HEK293 (cell line): ENCODE results near the gene DLG2.
"Not testable (repeated sequence)": the region's sequence is repeated elsewhere in the genome, so short reads cannot be mapped to it uniquely, and the experiment has no call there.

Source experiments
- CTCF ChIA-PET: fragments of 350-600 bp; formaldehyde crosslinking; extraction: SDS; loops from one replicate; lab custom pipeline; 2021; ENCODE audit warnings: antibody characterized with exemption; lab: Yijun Ruan, JAX
- POLR2A ChIA-PET: fragments of 300-600 bp; formaldehyde crosslinking; extraction: SDS; loops from one replicate; lab custom pipeline; 2020; ENCODE audit warnings: antibody characterized with exemption, inconsistent platforms; lab: Yijun Ruan, JAX
- H3K27ac ChIP-seq: fragments of 200-500 bp; sonication (Bioruptor generic); 2 replicates; pipeline ENCODE4 v1.5.1; 2014; ENCODE audit warnings: low read depth, low read length, control low read depth, inconsistent platforms; ENCODE audit errors: extremely low read depth
- H3K36me3 ChIP-seq, 2 experiments: fragments of 200-500 bp in 1 of 2; sonication (Bioruptor generic) in 1 of 2; 1 replicate in 1 of 2; 2 replicates in 1 of 2; pipeline ENCODE4 v1.5.1; 2014 to 2017; ENCODE audit warnings: inconsistent platforms in 2 of 2, low read length in 2 of 2; ENCODE audit not compliant: control insufficient read depth in 2 of 2, insufficient read depth in 1 of 2
- H3K4me1 ChIP-seq: fragments of 200-500 bp; sonication (Bioruptor generic); 2 replicates; pipeline ENCODE4 v1.5.1; 2014; ENCODE audit warnings: mild to moderate bottlenecking, low read length, inconsistent platforms; ENCODE audit not compliant: control insufficient read depth, insufficient read depth
- H3K4me3 ChIP-seq: 2 replicates; pipeline ENCODE4 v1.5.1; 2011; ENCODE audit warnings: low read depth, mild to moderate bottlenecking, control low read depth, low read length, moderate library complexity
- H3K9me3 ChIP-seq: fragments of 200-500 bp; sonication (Bioruptor generic); 2 replicates; pipeline ENCODE4 v1.5.1; 2014; ENCODE audit warnings: low read depth, low read length, inconsistent platforms; ENCODE audit not compliant: control insufficient read depth, insufficient read depth
- PRDM1 ChIP-seq: fragments of 450-650 bp; formaldehyde crosslinking; IDR thresholded peaks from 2 replicates; pipeline ENCODE4; 2016; ENCODE audit warnings: missing biosample characterization, missing genetic modification characterization
- ZBTB21 ChIP-seq: fragments of 450-650 bp; formaldehyde crosslinking; IDR thresholded peaks from 2 replicates; pipeline ENCODE4 v1.5.1; 2017; ENCODE audit warnings: missing biosample characterization, missing genetic modification characterization
- ZBTB8A ChIP-seq: fragments of 450-650 bp; formaldehyde crosslinking; IDR thresholded peaks from 2 replicates; pipeline ENCODE4 v1.5.1; 2016; ENCODE audit warnings: missing biosample characterization, missing genetic modification characterization
- ZIC2 ChIP-seq: fragments of 450-650 bp; formaldehyde crosslinking; IDR thresholded peaks from 2 replicates; pipeline ENCODE4 v1.5.1; 2016; ENCODE audit warnings: missing biosample characterization, missing genetic modification characterization
- ZNF23 ChIP-seq: fragments of 450-650 bp; formaldehyde crosslinking; IDR thresholded peaks from 2 replicates; pipeline ENCODE4 v1.5.1; 2016; ENCODE audit warnings: missing biosample characterization, missing genetic modification characterization, borderline replicate concordance
- ZNF239 ChIP-seq: fragments of 450-650 bp; formaldehyde crosslinking; IDR thresholded peaks from 2 replicates; pipeline ENCODE4 v1.5.1; 2016; ENCODE audit warnings: missing biosample characterization, missing genetic modification characterization
- ZNF324 ChIP-seq: fragments of 450-650 bp; formaldehyde crosslinking; IDR thresholded peaks from 2 replicates; pipeline ENCODE4 v1.5.1; 2016; ENCODE audit warnings: missing biosample characterization, missing genetic modification characterization
- ZNF335 ChIP-seq: fragments of 450-650 bp; formaldehyde crosslinking; conservative IDR thresholded peaks from 2 replicates; pipeline ENCODE4 v1.5.1; 2016; ENCODE audit warnings: missing biosample characterization, missing genetic modification characterization
- ZNF354C ChIP-seq: fragments of 450-650 bp; formaldehyde crosslinking; IDR thresholded peaks from 2 replicates; pipeline ENCODE4 v1.5.1; 2016; ENCODE audit warnings: missing biosample characterization, missing genetic modification characterization, low read depth, borderline replicate concordance
- ZNF366 ChIP-seq: fragments of 450-650 bp; formaldehyde crosslinking; conservative IDR thresholded peaks from 2 replicates; pipeline ENCODE4 v1.5.1; 2016; ENCODE audit warnings: missing biosample characterization, missing genetic modification characterization
- ZNF404 ChIP-seq: fragments of 450-650 bp; formaldehyde crosslinking; IDR thresholded peaks from 2 replicates; pipeline ENCODE4 v1.5.1; 2017; ENCODE audit warnings: missing biosample characterization, missing genetic modification characterization
- ZNF426 ChIP-seq: fragments of 450-650 bp; formaldehyde crosslinking; IDR thresholded peaks from 2 replicates; pipeline ENCODE4 v1.5.1; 2017; ENCODE audit warnings: missing biosample characterization, missing genetic modification characterization, mild to moderate bottlenecking, inconsistent platforms, moderate library complexity
- ZNF521 ChIP-seq: fragments of 450-650 bp; formaldehyde crosslinking; IDR thresholded peaks from 2 replicates; pipeline ENCODE4 v1.5.1; 2017; ENCODE audit warnings: missing biosample characterization, mild to moderate bottlenecking, missing genetic modification characterization
- ZNF530 ChIP-seq: fragments of 450-650 bp; formaldehyde crosslinking; IDR thresholded peaks from 2 replicates; pipeline ENCODE4 v1.5.1; 2016; ENCODE audit warnings: low read depth, missing biosample characterization, missing genetic modification characterization
- ZNF548 ChIP-seq: fragments of 450-650 bp; formaldehyde crosslinking; IDR thresholded peaks from 2 replicates; pipeline ENCODE4 v1.5.1; 2016; ENCODE audit warnings: missing biosample characterization, missing genetic modification characterization
- ZNF585B ChIP-seq: fragments of 450-650 bp; formaldehyde crosslinking; IDR thresholded peaks from 2 replicates; pipeline ENCODE4 v1.5.1; 2016; ENCODE audit warnings: missing biosample characterization, missing genetic modification characterization
- ZNF623 ChIP-seq: fragments of 450-650 bp; formaldehyde crosslinking; IDR thresholded peaks from 2 replicates; pipeline ENCODE4 v1.5.1; 2016; ENCODE audit warnings: missing biosample characterization, missing genetic modification characterization
- ZNF677 ChIP-seq: fragments of 450-650 bp; IDR thresholded peaks from 2 replicates; pipeline ENCODE4 v1.5.0; 2018; ENCODE audit warnings: missing biosample characterization, mild to moderate bottlenecking, missing genetic modification characterization, moderate library complexity
- TF ChIP-seq, protein P1 (sequence below): fragments of 450-650 bp; formaldehyde crosslinking; IDR thresholded peaks from 2 replicates; pipeline ENCODE4 v1.5.1; 2016; ENCODE audit warnings: missing biosample characterization, missing genetic modification characterization
- TF ChIP-seq, protein P2 (sequence below): fragments of 450-650 bp; formaldehyde crosslinking; IDR thresholded peaks from 2 replicates; pipeline ENCODE4 v1.5.1; 2017; ENCODE audit warnings: missing biosample characterization, missing genetic modification characterization

DLG2 gene

DNA sequence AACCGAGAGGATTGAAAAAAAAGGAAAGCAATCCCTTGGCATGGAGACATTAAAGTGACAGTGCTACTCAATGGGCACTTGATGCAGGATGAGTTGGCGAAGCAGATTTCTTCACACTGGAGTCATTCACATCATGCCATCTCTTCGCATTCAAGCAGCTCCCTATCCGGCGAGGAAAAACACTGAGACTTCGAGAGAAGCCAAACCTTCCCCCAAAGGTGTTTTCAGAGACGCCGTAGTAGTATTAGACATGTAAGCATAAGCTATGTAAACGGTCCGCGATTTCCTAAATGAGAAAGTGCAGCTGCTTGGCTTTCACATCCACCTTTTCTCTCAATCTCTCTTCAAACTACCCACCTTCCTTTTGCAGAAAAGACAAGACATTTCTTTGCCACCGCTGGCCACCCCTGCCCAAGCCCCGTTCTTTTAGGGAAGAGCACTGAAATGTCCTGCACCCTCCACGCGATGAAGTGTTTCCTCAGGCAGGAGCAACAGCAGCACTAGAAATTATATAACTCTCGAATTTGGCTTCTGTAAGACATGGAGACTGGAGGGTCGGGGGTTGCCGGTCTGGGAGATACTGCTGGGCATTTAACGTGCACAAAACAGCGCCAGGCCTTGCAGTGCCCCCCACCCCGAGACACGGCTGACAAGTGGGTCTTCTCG lies at the start of gene DLG2:
Gene DLG2, minus strand, starts transcription at position 13 of the 666 bp plus-strand sequence.
- Histone ChIP-seq H3K4me3 (peak within 1 kb of the TSS; percentile 74), H3K36me3 (peaks cover 3 to 14% of the 10 kb centered on the region in 2 experiments; a peak in 2 of 3 replicates), H3K9me3 (no peaks in the 10 kb centered on the region), H3K27ac (peak within 1 kb of the TSS; percentile 55), H3K4me1 (no peaks in the 10 kb centered on the region; the same call in 1 of the 2 replicates)
- TF ChIP-seq ZNF677 (no peak), ZNF335 (tag by site-specific recombination) (peak; percentile 77), ZNF366 (tag by site-specific recombination) (peak; percentile 30; the same call in 1 of the 2 replicates), ZNF239 (peak; percentile 90), ZNF623 (tag by site-specific recombination) (no peak), PRDM1 (tag by site-specific recombination) (peak; percentile 94), ZIC2 (tag by site-specific recombination) (no peak)
- ChIA-PET POLR2A (interaction anchor here (1.0 to 2.6 kb wide), 7 partner anchors 10 to 227 kb away, joined by 3 to 48 read pairs (median 5); partner anchors contain the start of genes CCDC83, CREBZF and TMEM126A), CTCF (interaction anchor here (0.6 kb wide), 1 partner anchor 732 kb away, joined by 3 read pairs; no protein-coding TSS in a partner anchor)

DNA sequence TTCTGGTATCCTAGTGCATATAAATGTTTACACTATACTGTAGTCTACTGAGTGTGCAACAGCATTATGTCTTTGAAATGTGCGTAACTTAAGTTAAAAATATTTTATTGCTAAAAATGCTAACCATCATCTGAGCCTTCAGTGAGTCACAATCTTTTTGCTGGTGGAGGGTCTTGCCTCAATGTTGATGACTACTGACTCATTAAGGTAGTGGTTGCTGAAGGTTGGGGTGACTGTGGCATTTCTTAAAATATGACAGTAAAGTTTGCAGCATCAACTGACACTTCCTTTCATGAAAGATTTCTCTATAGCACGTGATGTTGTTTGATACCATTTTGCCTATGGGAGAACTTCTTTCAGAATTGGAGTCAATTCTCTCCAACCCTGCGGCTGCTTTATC lies 46.2 kb upstream of the DLG2 start:
- no peaks in the 10 kb centered on the region for H3K36me3 ChIP-seq
- no peak overlapping the region for H3K4me3 ChIP-seq
- no peaks in the 10 kb centered on the region for H3K9me3 ChIP-seq
- H3K27ac ChIP-seq = no peak overlapping the region
- ChIA-PET POLR2A (no interaction called here), CTCF (no interaction called here)
- H3K4me1 ChIP-seq = no peaks in the 10 kb centered on the region
- TF ChIP-seq ZNF585B (tag by site-specific recombination) (no peak), ZNF521 (tag by site-specific recombination) (no peak), ZBTB8A (tag by site-specific recombination) (no peak), ZNF548 (tag by site-specific recombination) (no peak), ZNF354C (tag by site-specific recombination) (no peak), ZNF404 (tag by site-specific recombination) (no peak), ZNF335 (tag by site-specific recombination) (no peak)
- TF ChIP-seq, protein P1, sequence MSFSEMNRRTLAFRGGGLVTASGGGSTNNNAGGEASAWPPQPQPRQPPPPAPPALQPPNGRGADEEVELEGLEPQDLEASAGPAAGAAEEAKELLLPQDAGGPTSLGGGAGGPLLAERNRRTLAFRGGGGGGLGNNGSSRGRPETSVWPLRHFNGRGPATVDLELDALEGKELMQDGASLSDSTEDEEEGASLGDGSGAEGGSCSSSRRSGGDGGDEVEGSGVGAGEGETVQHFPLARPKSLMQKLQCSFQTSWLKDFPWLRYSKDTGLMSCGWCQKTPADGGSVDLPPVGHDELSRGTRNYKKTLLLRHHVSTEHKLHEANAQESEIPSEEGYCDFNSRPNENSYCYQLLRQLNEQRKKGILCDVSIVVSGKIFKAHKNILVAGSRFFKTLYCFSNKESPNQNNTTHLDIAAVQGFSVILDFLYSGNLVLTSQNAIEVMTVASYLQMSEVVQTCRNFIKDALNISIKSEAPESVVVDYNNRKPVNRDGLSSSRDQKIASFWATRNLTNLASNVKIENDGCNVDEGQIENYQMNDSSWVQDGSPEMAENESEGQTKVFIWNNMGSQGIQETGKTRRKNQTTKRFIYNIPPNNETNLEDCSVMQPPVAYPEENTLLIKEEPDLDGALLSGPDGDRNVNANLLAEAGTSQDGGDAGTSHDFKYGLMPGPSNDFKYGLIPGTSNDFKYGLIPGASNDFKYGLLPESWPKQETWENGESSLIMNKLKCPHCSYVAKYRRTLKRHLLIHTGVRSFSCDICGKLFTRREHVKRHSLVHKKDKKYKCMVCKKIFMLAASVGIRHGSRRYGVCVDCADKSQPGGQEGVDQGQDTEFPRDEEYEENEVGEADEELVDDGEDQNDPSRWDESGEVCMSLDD (tag by site-specific recombination) = no peak
- TF ChIP-seq, protein P2, sequence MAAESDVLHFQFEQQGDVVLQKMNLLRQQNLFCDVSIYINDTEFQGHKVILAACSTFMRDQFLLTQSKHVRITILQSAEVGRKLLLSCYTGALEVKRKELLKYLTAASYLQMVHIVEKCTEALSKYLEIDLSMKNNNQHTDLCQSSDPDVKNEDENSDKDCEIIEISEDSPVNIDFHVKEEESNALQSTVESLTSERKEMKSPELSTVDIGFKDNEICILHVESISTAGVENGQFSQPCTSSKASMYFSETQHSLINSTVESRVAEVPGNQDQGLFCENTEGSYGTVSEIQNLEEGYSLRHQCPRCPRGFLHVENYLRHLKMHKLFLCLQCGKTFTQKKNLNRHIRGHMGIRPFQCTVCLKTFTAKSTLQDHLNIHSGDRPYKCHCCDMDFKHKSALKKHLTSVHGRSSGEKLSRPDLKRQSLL (tag by site-specific recombination) = no peak

DNA sequence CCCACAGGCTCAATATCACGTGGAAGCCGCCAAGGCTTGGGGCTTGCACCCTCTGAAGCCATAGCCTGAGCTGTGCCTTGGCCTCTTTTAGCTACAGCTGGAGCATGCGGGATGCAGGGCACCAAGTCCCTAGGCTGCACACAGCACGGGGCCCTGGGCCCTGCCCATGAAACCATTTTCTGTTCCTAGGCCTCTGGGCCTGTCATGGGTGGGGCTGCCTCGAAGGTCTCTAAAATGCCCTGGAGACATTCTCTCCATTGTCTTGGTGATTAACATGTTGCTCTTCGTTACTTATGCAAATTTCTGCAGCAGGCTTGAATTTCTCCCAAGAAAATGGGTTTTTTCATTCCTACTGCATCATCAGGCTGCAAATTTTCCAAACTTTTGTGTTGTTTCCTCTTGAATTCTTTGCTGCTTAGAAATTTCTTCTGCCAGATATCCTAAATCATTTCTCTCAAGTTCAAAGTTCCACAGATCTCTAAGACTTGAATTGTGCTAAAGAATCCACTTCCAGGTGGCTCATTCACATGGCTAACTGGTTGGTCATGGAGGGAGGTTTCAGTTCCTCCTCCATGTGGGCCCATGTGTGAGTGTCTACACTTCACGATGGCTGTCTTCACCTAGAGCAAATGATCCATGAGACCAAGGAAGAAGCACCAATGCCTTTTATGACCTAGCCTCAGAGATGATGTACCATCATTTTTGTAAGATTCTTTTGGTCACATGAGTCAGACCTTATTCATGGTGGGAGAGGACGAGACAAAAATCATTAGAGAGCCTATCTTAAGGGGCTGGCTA lies 45.2 kb upstream of the DLG2 start:
- no peak overlapping the region for H3K4me3 ChIP-seq
- POLR2A ChIA-PET = no interaction called here
- no peaks in the 10 kb centered on the region for H3K4me1 ChIP-seq
- no peaks in the 10 kb centered on the region for H3K36me3 ChIP-seq
- no peaks in the 10 kb centered on the region for H3K9me3 ChIP-seq
- CTCF ChIA-PET = no interaction called here
- H3K27ac ChIP-seq = no peak overlapping the region
- TF ChIP-seq ZNF324 (tag by site-specific recombination) (no peak), ZNF623 (tag by site-specific recombination) (no peak), ZNF23 (no peak), ZBTB21 (tag by site-specific recombination) (no peak), ZNF426 (tag by site-specific recombination) (no peak), ZNF530 (tag by site-specific recombination) (no peak)
- TF ChIP-seq, all 188 proteins: peak for 0

DNA sequence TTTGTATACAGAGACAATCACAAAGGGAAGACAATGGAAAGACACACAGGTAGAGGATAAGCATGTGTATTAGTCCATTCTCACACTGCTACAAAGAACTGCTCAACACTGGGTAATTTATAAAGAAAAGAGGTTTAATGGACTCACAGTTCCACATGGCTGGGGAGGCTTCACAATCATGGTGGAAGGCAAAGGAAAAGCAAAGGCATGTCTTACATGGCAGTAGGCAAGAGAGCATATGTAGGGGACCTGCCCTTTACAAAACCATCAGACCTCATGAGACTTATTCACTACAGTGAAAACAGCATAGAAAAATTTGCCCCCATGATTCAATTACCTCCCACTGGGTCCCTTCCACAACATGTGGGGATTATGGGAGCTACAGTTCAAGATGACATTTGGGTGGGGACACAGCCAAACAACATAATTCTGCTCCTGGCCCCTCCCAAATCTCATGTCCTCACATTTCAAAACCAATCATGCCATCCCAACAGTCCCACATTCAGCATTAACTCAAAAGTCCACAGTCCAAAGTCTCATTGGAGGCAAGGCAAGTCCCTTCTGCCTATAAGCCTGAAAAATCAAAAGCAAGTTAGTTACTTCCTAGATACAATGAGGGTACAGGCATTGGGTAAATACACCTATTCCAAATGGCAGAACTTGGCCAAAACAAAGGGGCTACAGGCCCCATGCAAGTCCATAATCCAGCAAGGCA lies 44.0 kb upstream of the DLG2 start:
- H3K9me3 ChIP-seq, H3K27ac ChIP-seq, POLR2A ChIA-PET, CTCF ChIA-PET, H3K36me3 ChIP-seq, H3K4me1 ChIP-seq, H3K4me3 ChIP-seq: not testable (repeated sequence)
